ENCODE measurements around the gene DOCK8.

Gene DOCK8

DNA sequence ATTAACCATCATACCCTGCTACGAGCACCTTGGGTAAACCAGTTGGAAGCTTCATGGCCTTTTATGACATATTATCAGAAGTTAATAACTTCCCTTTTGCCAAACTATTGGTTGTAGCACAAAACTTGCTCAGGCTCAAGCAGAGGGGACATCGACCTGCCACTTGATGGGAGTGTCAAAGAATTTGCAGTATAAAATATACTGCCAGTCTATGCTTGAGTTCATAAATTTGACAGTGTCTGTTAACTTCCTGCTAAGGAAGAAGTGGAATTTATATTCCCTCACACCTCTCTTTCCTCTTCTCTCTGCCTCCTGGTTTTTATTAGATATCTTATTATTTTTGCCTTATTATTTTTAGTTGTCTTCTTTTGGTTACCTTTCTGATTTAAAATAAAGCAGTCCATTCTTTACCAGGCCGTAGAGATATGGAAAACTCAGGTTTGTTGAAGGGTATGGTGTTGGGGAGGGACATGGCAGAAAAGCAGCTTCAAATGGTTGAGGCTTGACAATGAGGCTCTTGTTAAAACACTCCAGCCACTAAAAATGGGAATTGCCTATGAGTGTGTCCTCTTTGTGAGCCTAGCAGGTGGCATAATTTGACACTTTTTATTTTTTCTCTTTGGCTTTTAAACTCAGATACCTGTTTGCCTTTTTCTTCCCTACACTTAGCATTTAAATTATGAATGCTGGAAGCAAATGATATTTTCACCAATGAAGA is 298.0 kb downstream of the DOCK8 start:
- no peak for DNase-seq
